ENCODE results near the gene FPGT.
A peak's percentile ranks its signal among the peaks of the same experiment; 100 is the strongest.

Gene FPGT

GRCh38 chr1:74195339-74195738 lies 2.7 kb upstream of the FPGT start:
- ChIA-PET CTCF (no interaction called here), POLR2A (no interaction called here)
- Histone ChIP-seq H3K4me3 (ENCODE audit: control insufficient read depth in 1 of 7, extremely low read depth in 1 of 7, insufficient read depth in 4 of 7, low read depth in 2 of 7, low read length in 6 of 7) (no peak overlapping the region), H3K4me1 (ENCODE audit: control extremely low read depth in 1 of 4, control insufficient read depth in 4 of 4, insufficient read depth in 4 of 4, low read length in 3 of 4) (peaks cover 5 to 25% (median 17%) of the 10 kb centered on the region in 4 experiments), H3K27ac (ENCODE audit: insufficient read depth in 1 of 2, low read depth in 1 of 2, low read length in 2 of 2, poor library complexity in 1 of 2, severe bottlenecking in 2 of 2) (no peak overlapping the region), H3K9me3 (ENCODE audit: control extremely low read depth in 1 of 5, control insufficient read depth in 4 of 5, insufficient read depth in 2 of 5, low read depth in 1 of 5, low read length in 4 of 5) (no peaks in the 10 kb centered on the region), H3K27me3 (replicated peaks in 2 of 5; ENCODE audit: control insufficient read depth in 4 of 5, insufficient read depth in 5 of 5, low read length in 4 of 5) (no peaks in the 10 kb centered on the region), H3K36me3 (ENCODE audit: control insufficient read depth in 4 of 4, insufficient read depth in 4 of 4, low read length in 3 of 4) (no peaks in the 10 kb centered on the region)
- no peak for DNase-seq

- H3K27ac ChIP-seq (ENCODE audit: insufficient read depth in 1 of 2, low read depth in 1 of 2, low read length in 2 of 2, poor library complexity in 1 of 2, severe bottlenecking in 2 of 2), result peak overlapping the region; percentile 94 to 95
- ChIA-PET CTCF (no interaction called here), POLR2A (no interaction called here)
- no CpG with 5 or more reads among the region's 5 CpGs for WGBS (ENCODE audit: insufficient coverage)
- no peaks in the 10 kb centered on the region for H3K9me3 ChIP-seq (ENCODE audit: control extremely low read depth in 1 of 5, control insufficient read depth in 4 of 5, insufficient read depth in 2 of 5, low read depth in 1 of 5, low read length in 4 of 5)
- no peaks in the 10 kb centered on the region for H3K27me3 ChIP-seq (replicated peaks in 2 of 5; ENCODE audit: control insufficient read depth in 4 of 5, insufficient read depth in 5 of 5, low read length in 4 of 5)
- peaks cover 5 to 25% (median 17%) of the 10 kb centered on the region in 4 experiments for H3K4me1 ChIP-seq (ENCODE audit: control extremely low read depth in 1 of 4, control insufficient read depth in 4 of 4, insufficient read depth in 4 of 4, low read length in 3 of 4)
- peak overlapping the region in 6 of 7 experiments; percentile 76 to 96 (median 86) for H3K4me3 ChIP-seq (ENCODE audit: control insufficient read depth in 1 of 7, extremely low read depth in 1 of 7, insufficient read depth in 4 of 7, low read depth in 2 of 7, low read length in 6 of 7)
- peaks cover 0 to 5% (median 0%) of the 10 kb centered on the region in 4 experiments for H3K36me3 ChIP-seq (ENCODE audit: control insufficient read depth in 4 of 4, insufficient read depth in 4 of 4, low read length in 3 of 4)
- DNase-seq, result no peak
Measured at GRCh38 chr1:74197255-74197654, 787 bp upstream of the FPGT start.

- peak; percentile 23 to 44 (median 36) for DNase-seq
- peaks cover 0 to 10% (median 0%) of the 10 kb centered on the region in 4 experiments for H3K36me3 ChIP-seq (ENCODE audit: control insufficient read depth in 4 of 4, insufficient read depth in 4 of 4, low read length in 3 of 4)
- H3K9me3 ChIP-seq (ENCODE audit: control extremely low read depth in 1 of 5, control insufficient read depth in 4 of 5, insufficient read depth in 2 of 5, low read depth in 1 of 5, low read length in 4 of 5), result no peaks in the 10 kb centered on the region
- CTCF ChIA-PET, result no interaction called here
- peak overlapping the region in 6 of 7 experiments; percentile 76 to 96 (median 86) for H3K4me3 ChIP-seq (ENCODE audit: control insufficient read depth in 1 of 7, extremely low read depth in 1 of 7, insufficient read depth in 4 of 7, low read depth in 2 of 7, low read length in 6 of 7)
- no peaks in the 10 kb centered on the region for H3K27me3 ChIP-seq (replicated peaks in 2 of 5; ENCODE audit: control insufficient read depth in 4 of 5, insufficient read depth in 5 of 5, low read length in 4 of 5)
- WGBS (ENCODE audit: insufficient coverage), result 0% methylated on average over 2 of the region's 5 CpGs
- peaks cover 5 to 25% (median 17%) of the 10 kb centered on the region in 4 experiments for H3K4me1 ChIP-seq (ENCODE audit: control extremely low read depth in 1 of 4, control insufficient read depth in 4 of 4, insufficient read depth in 4 of 4, low read length in 3 of 4)
- POLR2A ChIA-PET, result no interaction called here
- H3K27ac ChIP-seq (ENCODE audit: insufficient read depth in 1 of 2, low read depth in 1 of 2, low read length in 2 of 2, poor library complexity in 1 of 2, severe bottlenecking in 2 of 2), result peak overlapping the region; percentile 93 to 95
Measured at GRCh38 chr1:74199504-74199903, 1.5 kb downstream of the FPGT start.

DNA sequence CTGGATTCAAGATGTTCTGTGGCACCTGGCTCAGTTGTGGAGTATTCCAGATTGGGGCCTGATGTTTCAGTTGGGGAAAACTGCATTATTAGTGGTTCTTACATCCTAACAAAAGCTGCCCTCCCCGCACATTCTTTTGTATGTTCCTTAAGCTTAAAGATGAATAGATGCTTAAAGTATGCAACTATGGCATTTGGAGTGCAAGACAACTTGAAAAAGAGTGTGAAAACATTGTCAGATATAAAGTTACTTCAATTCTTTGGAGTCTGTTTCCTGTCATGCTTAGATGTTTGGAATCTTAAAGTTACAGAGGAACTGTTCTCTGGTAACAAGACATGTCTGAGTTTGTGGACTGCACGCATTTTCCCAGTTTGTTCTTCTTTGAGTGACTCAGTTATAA lies 7.2 kb downstream of the FPGT start:
- WGBS (ENCODE audit: insufficient coverage), result 100% methylated on average over 1 of the region's 2 CpGs
- POLR2A ChIA-PET, result no interaction called here
- no peak overlapping the region for H3K4me3 ChIP-seq (ENCODE audit: control insufficient read depth in 1 of 7, extremely low read depth in 1 of 7, insufficient read depth in 4 of 7, low read depth in 2 of 7, low read length in 6 of 7)

GRCh38 chr1:74215229-74215628 lies 17.2 kb downstream of the FPGT start:
- ChIA-PET CTCF (interaction anchor here (1.5 kb wide), 1 partner anchor 10 kb away, joined by 3 read pairs; no protein-coding TSS in a partner anchor), POLR2A (no interaction called here)
- no CpG with 5 or more reads among the region's 1 CpG for WGBS (ENCODE audit: insufficient coverage)
- Histone ChIP-seq H3K9me3 (ENCODE audit: control extremely low read depth in 1 of 5, control insufficient read depth in 4 of 5, insufficient read depth in 2 of 5, low read depth in 1 of 5, low read length in 4 of 5) (no peaks in the 10 kb centered on the region), H3K27ac (ENCODE audit: insufficient read depth in 1 of 2, low read depth in 1 of 2, low read length in 2 of 2, poor library complexity in 1 of 2, severe bottlenecking in 2 of 2) (no peak overlapping the region), H3K4me1 (ENCODE audit: control extremely low read depth in 1 of 4, control insufficient read depth in 4 of 4, insufficient read depth in 4 of 4, low read length in 3 of 4) (no peaks in the 10 kb centered on the region), H3K36me3 (ENCODE audit: control insufficient read depth in 4 of 4, insufficient read depth in 4 of 4, low read length in 3 of 4) (no peaks in the 10 kb centered on the region), H3K27me3 (replicated peaks in 2 of 5; ENCODE audit: control insufficient read depth in 4 of 5, insufficient read depth in 5 of 5, low read length in 4 of 5) (no peaks in the 10 kb centered on the region), H3K4me3 (ENCODE audit: control insufficient read depth in 1 of 7, extremely low read depth in 1 of 7, insufficient read depth in 4 of 7, low read depth in 2 of 7, low read length in 6 of 7) (no peak overlapping the region)
- no peak for DNase-seq

More for the DNA sequence above, 7.2 kb downstream of the FPGT start:
- peaks cover 0 to 24% (median 2%) of the 10 kb centered on the region in 4 experiments for H3K36me3 ChIP-seq (ENCODE audit: control insufficient read depth in 4 of 4, insufficient read depth in 4 of 4, low read length in 3 of 4)
- no peaks in the 10 kb centered on the region for H3K9me3 ChIP-seq (ENCODE audit: control extremely low read depth in 1 of 5, control insufficient read depth in 4 of 5, insufficient read depth in 2 of 5, low read depth in 1 of 5, low read length in 4 of 5)
- H3K27ac ChIP-seq (ENCODE audit: insufficient read depth in 1 of 2, low read depth in 1 of 2, low read length in 2 of 2, poor library complexity in 1 of 2, severe bottlenecking in 2 of 2), result no peak overlapping the region
- H3K27me3 ChIP-seq (replicated peaks in 2 of 5; ENCODE audit: control insufficient read depth in 4 of 5, insufficient read depth in 5 of 5, low read length in 4 of 5), result no peaks in the 10 kb centered on the region
- DNase-seq, result no peak
- no peaks in the 10 kb centered on the region for H3K4me1 ChIP-seq (ENCODE audit: control extremely low read depth in 1 of 4, control insufficient read depth in 4 of 4, insufficient read depth in 4 of 4, low read length in 3 of 4)
- CTCF ChIA-PET, result interaction anchor here (1.6 kb wide), 1 partner anchor 10 kb away, joined by 3 read pairs; no protein-coding TSS in a partner anchor

DNA sequence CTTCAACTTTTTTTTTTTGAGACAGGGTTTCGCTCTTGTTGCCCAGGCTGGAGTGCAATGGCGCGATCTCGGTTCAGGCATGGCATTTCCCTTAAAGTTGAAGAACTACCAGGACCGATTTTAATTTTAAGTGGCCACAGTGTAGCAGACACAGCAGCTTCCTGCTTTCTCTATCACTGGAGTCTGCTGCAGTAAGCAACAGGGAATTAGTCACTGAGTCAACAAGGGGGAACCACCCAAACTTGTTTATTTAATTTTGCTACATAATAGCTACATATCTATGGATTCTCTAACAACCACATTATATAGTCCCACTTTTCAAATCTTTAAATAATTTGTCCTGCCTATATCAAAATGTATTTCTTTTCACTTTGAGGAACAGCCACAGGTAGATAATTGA lies 24.7 kb downstream of the FPGT start:
- no peaks in the 10 kb centered on the region for H3K4me1 ChIP-seq (ENCODE audit: control extremely low read depth in 1 of 4, control insufficient read depth in 4 of 4, insufficient read depth in 4 of 4, low read length in 3 of 4)
- 97% methylated on average over 5 of the region's 5 CpGs for WGBS (ENCODE audit: insufficient coverage)

GRCh38 chr1:74223453-74223852 lies 25.4 kb downstream of the FPGT start:
- ChIA-PET POLR2A (no interaction called here), CTCF (no interaction called here)
- no peak for DNase-seq
- Histone ChIP-seq H3K4me3 (ENCODE audit: control insufficient read depth in 1 of 7, extremely low read depth in 1 of 7, insufficient read depth in 4 of 7, low read depth in 2 of 7, low read length in 6 of 7) (no peak overlapping the region), H3K27me3 (replicated peaks in 2 of 5; ENCODE audit: control insufficient read depth in 4 of 5, insufficient read depth in 5 of 5, low read length in 4 of 5) (no peaks in the 10 kb centered on the region), H3K9me3 (ENCODE audit: control extremely low read depth in 1 of 5, control insufficient read depth in 4 of 5, insufficient read depth in 2 of 5, low read depth in 1 of 5, low read length in 4 of 5) (peaks cover 0 to 16% (median 3%) of the 10 kb centered on the region in 5 experiments), H3K4me1 (ENCODE audit: control extremely low read depth in 1 of 4, control insufficient read depth in 4 of 4, insufficient read depth in 4 of 4, low read length in 3 of 4) (no peaks in the 10 kb centered on the region), H3K27ac (ENCODE audit: insufficient read depth in 1 of 2, low read depth in 1 of 2, low read length in 2 of 2, poor library complexity in 1 of 2, severe bottlenecking in 2 of 2) (no peak overlapping the region), H3K36me3 (ENCODE audit: control insufficient read depth in 4 of 4, insufficient read depth in 4 of 4, low read length in 3 of 4) (peaks cover 0 to 4% (median 0%) of the 10 kb centered on the region in 4 experiments)
- 88% methylated on average over 3 of the region's 3 CpGs for WGBS (ENCODE audit: insufficient coverage)

More for the DNA sequence above, 24.7 kb downstream of the FPGT start:
- CTCF ChIA-PET, result no interaction called here
- POLR2A ChIA-PET, result no interaction called here
- H3K27me3 ChIP-seq (replicated peaks in 2 of 5; ENCODE audit: control insufficient read depth in 4 of 5, insufficient read depth in 5 of 5, low read length in 4 of 5), result no peaks in the 10 kb centered on the region
- no peak for DNase-seq
- H3K27ac ChIP-seq (ENCODE audit: insufficient read depth in 1 of 2, low read depth in 1 of 2, low read length in 2 of 2, poor library complexity in 1 of 2, severe bottlenecking in 2 of 2), result no peak overlapping the region
- H3K9me3 ChIP-seq (ENCODE audit: control extremely low read depth in 1 of 5, control insufficient read depth in 4 of 5, insufficient read depth in 2 of 5, low read depth in 1 of 5, low read length in 4 of 5), result peaks cover 0 to 16% (median 3%) of the 10 kb centered on the region in 5 experiments
- H3K36me3 ChIP-seq (ENCODE audit: control insufficient read depth in 4 of 4, insufficient read depth in 4 of 4, low read length in 3 of 4), result peaks cover 0 to 4% (median 0%) of the 10 kb centered on the region in 4 experiments
- no peak overlapping the region for H3K4me3 ChIP-seq (ENCODE audit: control insufficient read depth in 1 of 7, extremely low read depth in 1 of 7, insufficient read depth in 4 of 7, low read depth in 2 of 7, low read length in 6 of 7)
